ENCODE data around the gene COG2.

COG2 gene

GRCh38 chr1:230614121-230614520 is 28.2 kb upstream of the COG2 start:
- TF ChIP-seq FOXP2 (optimal IDR thresholded peaks at IDR 0.05; ENCODE audit: borderline replicate concordance, extremely low read depth, extremely low read length, insufficient read depth), result no peak
- TF ChIP-seq TAF1 (IDR thresholded peaks at IDR 0.05; ENCODE audit: borderline replicate concordance, insufficient read depth, low read length), result no peak

GRCh38 chr1:230618537-230618936 is 23.7 kb upstream of the COG2 start:
- no peak for TF ChIP-seq FOXP2 (optimal IDR thresholded peaks at IDR 0.05; ENCODE audit: borderline replicate concordance, extremely low read depth, extremely low read length, insufficient read depth)
- no peak for TF ChIP-seq SIN3A (IDR thresholded peaks at IDR 0.05; ENCODE audit: borderline replicate concordance, insufficient read depth, low read length)
- TF ChIP-seq REST (IDR thresholded peaks at IDR 0.05; ENCODE audit: insufficient read depth in 1 of 2, low read depth in 2 of 2, low read length in 2 of 2), result no peak
- TF ChIP-seq POLR2AphosphoS5 (IDR thresholded peaks at IDR 0.05; ENCODE audit: low read depth, low read length), result no peak
- no peak for TF ChIP-seq TAF1 (IDR thresholded peaks at IDR 0.05; ENCODE audit: borderline replicate concordance, insufficient read depth, low read length)

DNA sequence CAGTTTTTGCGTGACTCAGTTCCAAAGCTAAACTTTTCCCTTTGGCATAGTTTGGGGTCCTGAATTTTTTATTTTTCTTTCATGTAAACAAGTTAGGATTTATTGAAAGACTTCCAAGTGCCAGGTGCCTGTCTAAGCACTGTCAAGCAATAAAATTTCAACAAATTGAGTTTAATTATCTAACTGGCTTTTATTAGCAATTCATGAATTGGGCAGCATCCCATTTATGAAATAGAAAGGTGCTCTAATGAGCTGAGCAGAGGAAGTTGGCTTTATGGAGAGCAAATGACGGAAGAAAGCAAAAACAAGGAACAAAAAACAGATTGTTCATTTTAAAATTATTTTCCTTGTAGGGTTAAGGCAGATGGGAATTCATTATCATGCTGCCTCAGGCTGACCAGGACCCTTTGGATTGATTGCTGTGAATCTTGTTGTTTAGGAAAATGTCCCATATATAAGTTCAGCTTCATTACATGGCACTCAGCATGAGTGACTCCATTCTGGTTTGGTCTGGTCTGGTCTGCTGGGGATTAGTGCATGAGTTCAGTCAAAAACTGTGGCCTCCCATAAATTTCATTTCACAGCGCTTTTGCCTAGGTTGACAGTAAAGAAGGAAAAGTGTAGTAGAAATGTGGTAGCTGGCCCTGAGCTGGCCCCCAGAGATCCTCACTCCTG is 21.5 kb upstream of the COG2 start:
- TF ChIP-seq SIN3A (IDR thresholded peaks at IDR 0.05; ENCODE audit: borderline replicate concordance, insufficient read depth, low read length) (no peak), REST (IDR thresholded peaks at IDR 0.05; ENCODE audit: insufficient read depth in 1 of 2, low read depth in 2 of 2, low read length in 2 of 2) (no peak), FOXP2 (optimal IDR thresholded peaks at IDR 0.05; ENCODE audit: borderline replicate concordance, extremely low read depth, extremely low read length, insufficient read depth) (no peak), TAF1 (IDR thresholded peaks at IDR 0.05; ENCODE audit: borderline replicate concordance, insufficient read depth, low read length) (no peak), POLR2AphosphoS5 (IDR thresholded peaks at IDR 0.05; ENCODE audit: low read depth, low read length) (no peak)

DNA sequence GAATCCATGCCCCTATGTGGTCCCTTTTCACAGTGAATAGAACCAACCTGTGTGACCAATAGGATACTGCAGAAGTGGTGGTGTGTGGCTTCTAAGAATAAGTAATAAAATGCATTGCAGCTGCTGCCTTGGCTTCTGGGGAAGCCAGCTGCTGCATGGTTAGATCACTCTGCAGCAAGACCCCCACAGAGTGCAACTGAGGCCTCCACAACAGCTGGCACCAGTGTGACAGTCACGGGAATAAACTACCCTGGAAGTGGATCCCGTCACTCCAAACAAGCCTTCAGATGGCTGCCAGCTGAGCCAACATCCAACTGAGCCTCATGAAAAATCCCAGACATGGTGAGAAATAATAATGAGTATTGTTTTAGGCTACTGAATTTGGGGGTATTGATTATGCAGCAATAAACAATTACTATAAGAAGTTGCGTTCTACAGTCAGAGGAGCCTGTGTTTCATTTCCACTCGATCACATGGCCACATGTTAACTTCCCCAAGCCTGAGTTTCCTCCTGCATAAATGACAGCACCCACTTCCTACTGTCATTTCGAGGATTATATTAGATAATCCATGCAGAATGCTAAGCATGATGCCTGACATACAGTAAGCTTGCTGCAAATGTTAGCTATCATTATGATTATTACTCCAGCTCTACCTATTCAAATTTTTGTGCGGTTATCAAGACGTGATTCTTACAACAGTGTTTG is 20.8 kb upstream of the COG2 start:
- no peak for TF ChIP-seq TAF1 (IDR thresholded peaks at IDR 0.05; ENCODE audit: borderline replicate concordance, insufficient read depth, low read length)
- TF ChIP-seq REST (IDR thresholded peaks at IDR 0.05; ENCODE audit: insufficient read depth in 1 of 2, low read depth in 2 of 2, low read length in 2 of 2), result no peak
- TF ChIP-seq SIN3A (IDR thresholded peaks at IDR 0.05; ENCODE audit: borderline replicate concordance, insufficient read depth, low read length), result no peak
- no peak for TF ChIP-seq FOXP2 (optimal IDR thresholded peaks at IDR 0.05; ENCODE audit: borderline replicate concordance, extremely low read depth, extremely low read length, insufficient read depth)
- TF ChIP-seq POLR2AphosphoS5 (IDR thresholded peaks at IDR 0.05; ENCODE audit: low read depth, low read length), result no peak

DNA sequence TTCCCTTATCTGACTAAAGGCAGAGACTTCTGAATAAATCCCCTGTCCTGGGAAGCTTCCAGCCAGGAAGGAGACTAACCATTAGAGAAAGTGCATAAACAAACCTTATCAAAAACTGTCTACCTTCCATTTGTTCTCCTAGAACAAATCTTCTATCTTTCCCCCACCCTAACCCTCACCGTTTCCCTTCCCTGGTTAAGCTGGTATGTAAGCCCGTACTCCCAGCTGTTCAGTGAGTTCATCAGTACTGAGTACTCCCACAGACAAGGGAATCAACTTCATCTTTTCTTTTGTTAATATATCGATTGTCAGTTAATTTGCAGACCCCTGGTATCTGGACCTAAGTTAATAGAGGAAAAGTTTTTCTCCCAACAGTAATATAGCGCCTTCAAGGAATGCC is 20.1 kb upstream of the COG2 start:
- TF ChIP-seq REST (IDR thresholded peaks at IDR 0.05; ENCODE audit: insufficient read depth in 1 of 2, low read depth in 2 of 2, low read length in 2 of 2) (no peak), FOXP2 (optimal IDR thresholded peaks at IDR 0.05; ENCODE audit: borderline replicate concordance, extremely low read depth, extremely low read length, insufficient read depth) (no peak), TAF1 (IDR thresholded peaks at IDR 0.05; ENCODE audit: borderline replicate concordance, insufficient read depth, low read length) (no peak), POLR2AphosphoS5 (IDR thresholded peaks at IDR 0.05; ENCODE audit: low read depth, low read length) (no peak), SIN3A (IDR thresholded peaks at IDR 0.05; ENCODE audit: borderline replicate concordance, insufficient read depth, low read length) (no peak)
